ENCODE data around the gene SLCO4A1. TPM values are rescaled to one million over a fixed set of nuclear protein-coding genes. Genes with fewer than 3 reads are reported as not detected.
A peak's percentile ranks its signal among the peaks of the same experiment; 100 is the strongest.

The SLCO4A1 gene
- polyA plus RNA-seq, 4 donors: 2.5 to 8.6 (median 3.0) TPM

DNA sequence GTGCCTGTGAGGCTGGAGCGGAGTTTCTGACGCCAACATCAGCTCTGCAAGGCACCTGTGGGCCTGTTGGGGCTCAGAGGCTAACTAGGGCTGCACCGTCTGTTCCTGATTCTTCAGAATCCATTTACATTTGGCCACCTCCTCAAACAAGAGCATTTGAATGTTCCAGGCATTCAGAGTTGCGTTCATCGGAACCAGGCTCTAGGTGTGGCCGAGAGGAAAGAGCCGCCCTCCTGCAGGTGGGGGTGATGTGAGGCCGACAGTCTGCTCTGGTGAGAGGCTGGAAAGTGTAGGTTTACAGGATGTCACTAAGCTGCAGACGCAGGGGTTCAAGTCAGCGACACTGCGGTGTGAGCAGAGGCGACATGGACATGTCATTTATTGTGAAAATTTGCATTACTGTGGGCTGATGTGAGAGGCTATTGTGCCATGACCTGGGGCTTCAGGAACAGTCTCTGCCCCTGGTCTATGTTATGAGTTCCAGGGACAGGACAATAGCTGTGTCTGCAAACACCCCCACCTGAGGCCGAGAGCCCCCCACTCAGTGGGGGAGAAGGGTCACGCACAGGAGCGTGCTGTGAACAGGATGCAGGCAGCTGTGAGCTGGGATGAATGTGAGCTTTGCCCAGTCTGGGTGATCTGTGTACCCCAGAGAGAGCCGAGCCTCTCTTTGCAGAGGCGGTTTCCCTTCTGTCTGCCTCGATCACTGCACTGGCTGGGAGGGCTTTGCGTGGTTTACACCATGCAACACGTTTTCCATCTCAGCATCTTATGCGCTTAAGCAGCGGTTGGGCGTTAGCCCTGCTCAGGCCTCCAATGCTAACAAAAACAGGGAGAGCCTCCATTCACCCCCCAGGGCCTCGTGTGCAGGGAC, 21.1 kb downstream of the SLCO4A1 start:
- no peak for DNase-seq (ENCODE audit: low read depth in 4 of 4, low spot score in 3 of 4)

DNA sequence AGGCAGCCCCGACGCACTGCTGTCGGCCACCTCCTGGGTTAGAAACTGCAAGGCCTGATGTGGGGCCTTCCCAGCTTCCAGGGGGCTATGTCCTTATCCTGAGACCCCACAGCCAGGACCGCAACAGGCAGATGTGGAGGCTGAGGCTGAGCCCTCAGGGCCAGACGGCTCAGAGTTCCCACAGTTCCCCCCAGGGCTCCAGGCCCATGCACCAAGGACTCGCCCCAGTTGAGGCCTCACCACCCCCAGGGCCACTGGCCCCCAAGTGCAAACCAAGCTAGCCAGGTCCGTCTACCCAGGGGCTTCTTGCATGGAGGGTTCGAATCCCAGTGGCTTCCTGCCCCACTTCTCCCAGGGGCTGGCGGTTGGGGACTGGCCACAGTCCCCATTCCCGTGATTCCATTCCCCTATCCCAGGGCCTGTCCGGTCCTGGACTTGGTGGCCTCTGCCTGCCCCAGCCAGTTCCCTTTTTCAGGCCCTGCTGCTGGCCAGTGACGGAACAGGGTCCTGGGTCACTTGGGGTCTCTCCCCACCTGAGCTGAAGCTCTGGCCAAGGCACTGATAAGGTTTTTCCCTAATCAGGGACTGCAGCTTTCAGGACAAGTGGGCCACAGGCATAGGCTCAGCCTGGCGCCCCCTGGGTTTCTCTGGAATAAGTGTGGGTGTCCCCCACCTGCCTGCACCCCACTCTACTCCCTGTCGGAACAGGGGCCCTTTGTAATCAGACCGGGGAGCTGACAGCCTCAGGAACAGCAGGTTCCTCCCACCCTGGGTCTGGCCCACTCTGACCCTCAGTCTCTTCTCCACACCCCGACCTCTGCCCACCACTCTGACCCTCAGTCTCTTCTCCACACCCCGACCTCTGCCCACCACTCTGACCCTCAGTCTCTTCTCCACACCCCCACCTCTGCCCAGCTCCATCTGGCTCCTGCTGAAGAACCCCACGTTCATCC, 22.0 kb downstream of the SLCO4A1 start:
- DNase-seq (ENCODE audit: low read depth in 4 of 4, low spot score in 3 of 4): no peak

DNA sequence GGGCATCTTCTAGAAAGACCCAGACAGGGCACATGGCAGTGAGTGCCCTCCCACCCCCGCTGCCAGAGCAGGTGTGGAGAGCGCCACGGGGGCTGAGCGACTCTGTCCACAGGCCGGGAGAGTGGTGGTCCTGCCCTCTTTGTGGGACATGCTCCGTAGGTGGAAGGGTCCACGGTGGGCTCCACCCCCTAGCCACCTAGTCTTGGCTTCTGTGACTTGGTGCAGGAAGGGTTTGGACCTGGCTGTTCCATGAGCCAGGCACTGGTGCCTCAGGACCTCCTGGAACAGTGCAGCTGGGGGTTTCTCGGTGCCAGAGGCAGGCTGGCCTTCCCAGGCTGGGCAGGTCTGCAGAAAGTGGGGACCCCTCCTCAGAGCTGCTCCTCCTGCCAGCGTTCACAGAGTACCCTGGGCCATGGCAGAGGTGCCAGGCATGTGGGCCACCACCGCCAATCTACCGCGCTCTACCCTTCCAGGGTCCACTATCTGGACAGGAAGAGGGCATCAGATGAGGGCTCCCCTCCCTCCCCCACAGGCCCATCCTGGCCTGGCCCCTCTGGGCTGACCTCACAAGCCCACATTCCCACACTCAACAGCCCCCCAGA, 23.0 kb downstream of the SLCO4A1 start:
- no peak for DNase-seq (ENCODE audit: low read depth in 4 of 4, low spot score in 3 of 4)

DNA sequence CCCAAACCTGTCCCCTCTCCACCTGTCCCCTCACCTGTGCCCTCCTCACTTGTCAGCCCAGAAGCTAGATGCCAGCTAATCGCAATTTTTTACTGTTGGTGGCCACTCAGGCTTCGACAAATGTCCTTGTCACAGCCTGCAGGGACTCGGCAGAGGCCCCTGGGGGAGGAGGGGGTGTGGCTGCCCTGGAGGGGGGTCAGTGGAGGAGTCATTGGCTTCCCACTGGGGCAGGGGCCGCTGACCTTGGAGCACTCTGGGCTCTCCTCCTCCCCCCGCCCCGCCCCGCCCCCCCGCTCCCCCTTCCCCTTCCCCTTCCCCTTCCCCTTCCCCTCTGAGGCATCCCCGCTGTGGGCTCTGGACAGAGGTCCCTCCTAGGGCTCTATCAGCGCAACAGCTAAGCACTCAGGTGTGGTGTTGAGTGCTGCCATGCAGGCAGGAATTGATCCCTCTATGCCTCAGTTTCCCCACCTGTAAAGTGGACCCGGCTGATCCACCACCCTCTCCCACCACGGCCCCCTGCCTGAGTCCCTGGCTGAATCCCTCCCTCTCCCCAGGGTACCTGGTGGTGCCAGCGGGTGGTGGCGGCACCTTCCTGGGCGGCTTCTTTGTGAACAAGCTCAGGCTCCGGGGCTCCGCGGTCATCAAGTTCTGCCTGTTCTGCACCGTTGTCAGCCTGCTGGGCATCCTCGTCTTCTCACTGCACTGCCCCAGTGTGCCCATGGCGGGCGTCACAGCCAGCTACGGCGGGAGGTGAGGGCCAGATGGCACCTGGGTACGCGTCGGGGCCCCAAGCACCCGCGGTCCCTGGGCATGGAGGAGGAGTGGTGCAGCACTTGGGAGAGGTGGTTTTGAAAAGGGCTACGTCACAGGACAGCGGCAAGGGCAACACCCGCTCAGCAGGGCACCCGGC, 23.8 kb downstream of the SLCO4A1 start:
- no peak for DNase-seq (ENCODE audit: low read depth in 4 of 4, low spot score in 3 of 4)

DNA sequence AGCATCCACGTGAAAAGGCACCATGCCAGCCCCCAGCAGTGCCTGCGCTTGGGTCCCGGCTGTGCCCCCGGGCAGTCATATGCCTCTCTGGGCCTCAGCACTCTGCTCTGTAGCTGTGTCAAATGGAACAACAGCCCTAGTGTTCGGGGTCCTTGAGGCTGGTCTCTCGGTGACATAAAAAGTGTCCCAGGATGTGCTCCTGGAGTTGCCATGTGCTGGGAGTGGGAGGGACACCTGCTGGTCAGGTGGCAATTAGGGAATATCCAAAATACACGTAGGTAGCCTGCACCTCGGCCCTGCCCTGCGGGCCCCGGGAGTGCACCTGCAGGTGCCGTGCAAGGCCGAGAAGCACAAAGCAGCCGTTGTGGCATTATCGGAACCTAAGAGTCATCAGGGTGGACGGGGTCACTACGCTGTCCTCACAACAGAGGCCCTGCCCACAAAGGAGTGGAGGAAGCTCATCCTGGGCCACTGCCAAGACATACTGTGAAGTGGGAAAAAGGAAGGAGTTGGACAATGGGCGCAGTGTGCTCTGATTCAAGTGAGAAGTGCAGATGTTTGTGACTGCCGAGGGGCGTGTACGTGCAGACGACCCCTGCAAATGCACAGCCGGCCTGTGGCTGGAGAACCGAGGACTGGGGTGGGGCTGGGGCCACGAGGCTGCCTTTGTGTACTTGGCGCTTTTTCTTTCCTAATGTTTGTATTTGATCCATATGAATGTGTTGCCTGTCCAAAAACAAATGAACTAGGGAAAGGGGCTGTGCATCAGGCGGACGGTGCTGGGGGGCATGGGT, 24.6 kb downstream of the SLCO4A1 start:
- no peak for DNase-seq (ENCODE audit: low read depth in 4 of 4, low spot score in 3 of 4)

DNA sequence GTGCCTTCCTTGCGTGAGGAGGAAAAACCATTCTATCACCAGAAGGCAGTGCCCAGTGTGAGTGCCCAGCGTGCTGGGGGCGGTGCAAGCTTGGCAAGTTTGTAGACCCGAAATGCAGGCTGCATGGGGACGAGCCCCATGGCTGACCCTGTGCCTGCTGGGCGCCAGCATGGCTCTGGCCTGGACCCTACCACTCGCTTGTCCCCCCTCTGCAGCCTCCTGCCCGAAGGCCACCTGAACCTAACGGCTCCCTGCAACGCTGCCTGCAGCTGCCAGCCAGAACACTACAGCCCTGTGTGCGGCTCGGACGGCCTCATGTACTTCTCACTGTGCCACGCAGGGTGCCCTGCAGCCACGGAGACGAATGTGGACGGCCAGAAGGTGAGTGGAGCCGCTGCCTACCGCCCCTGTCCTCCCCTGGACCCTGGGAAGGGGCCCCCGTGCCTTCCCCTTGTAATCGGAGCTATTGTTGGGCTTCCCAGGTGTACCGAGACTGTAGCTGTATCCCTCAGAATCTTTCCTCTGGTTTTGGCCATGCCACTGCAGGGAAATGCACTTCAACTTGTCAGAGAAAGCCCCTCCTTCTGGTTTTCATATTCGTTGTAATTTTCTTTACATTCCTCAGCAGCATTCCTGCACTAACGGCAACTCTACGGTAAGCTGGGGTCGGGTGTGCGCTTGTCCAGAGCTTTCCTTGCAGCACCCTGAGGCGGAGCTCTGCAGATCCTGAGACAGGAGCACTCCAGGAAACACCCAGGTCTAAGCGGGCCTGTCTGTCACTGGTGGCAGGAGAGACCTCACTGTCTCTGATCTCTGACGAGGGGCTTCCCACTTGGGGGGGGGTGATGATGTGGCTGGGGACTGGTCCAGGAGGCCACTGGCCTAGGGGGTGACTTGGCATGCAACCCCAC, 25.5 kb downstream of the SLCO4A1 start:
- DNase-seq (ENCODE audit: low read depth in 4 of 4, low spot score in 3 of 4): no peak

DNA sequence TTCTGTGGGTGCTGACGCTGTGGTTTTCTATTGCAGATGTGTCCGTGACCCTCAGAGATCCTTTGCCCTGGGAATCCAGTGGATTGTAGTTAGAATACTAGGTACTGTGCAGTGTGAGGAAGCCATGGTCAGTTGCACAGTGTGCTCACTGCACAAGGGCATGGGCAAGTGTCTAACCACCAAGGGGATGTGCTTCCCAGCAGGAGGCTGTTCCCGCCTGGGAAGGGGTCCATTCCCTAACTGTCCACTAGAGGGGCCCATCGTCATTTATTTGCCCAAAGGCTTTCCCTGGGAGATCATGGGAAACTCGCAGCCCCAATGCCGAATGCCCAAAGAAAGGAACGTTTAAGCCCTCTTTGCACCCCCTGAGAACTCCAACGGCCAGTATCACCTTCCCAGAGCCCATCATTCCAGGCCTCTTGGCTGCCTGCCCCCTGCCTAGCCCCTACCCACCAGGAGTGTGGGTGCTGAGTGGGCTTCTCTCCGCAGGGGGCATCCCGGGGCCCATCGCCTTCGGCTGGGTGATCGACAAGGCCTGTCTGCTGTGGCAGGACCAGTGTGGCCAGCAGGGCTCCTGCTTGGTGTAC, 26.2 kb downstream of the SLCO4A1 start:
- DNase-seq (ENCODE audit: low read depth in 4 of 4, low spot score in 3 of 4): peak; percentile 54 to 75 (median 66)

DNA sequence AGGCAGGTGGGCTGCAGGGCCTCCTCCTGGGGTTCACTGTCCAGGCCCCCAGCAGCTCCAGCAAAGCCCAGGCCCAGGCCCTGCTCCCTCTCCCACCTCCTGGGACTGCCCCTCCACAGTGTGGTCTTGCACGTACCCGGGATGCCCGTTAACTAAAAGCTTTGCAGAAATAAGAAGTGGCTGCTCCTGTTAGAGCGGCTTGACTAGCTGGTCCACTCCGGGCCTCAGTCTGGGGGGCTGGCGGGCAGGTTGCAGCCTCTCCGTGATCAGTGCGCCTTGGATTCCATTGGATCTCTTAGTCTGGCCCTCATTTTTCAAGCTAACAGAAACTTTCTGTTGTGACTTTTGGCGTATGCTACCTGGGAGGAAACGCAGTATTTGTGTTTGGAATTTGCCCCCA, 26.9 kb downstream of the SLCO4A1 start:
- no peak for DNase-seq (ENCODE audit: low read depth in 4 of 4, low spot score in 3 of 4)

DNA sequence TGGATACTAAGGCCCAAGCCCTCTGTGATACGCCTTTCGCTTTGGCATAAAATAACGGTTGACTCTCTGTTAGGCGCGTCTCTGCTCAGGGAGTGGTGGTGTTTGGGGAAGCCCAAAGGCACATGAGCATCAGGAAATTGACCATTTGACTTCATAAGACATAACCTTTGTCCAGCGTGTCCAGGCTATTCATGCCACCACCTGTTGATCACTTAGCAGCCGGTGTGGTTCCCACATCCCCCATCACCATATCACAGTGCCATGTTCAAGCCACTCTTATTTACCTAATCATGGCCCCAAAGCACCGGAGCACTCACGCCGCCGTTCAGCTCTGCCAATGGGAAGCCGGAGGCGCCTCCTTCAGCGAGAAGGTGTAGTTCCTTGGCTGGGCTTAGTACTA, 27.9 kb downstream of the SLCO4A1 start:
- no peak for DNase-seq (ENCODE audit: low read depth in 4 of 4, low spot score in 3 of 4)

DNA sequence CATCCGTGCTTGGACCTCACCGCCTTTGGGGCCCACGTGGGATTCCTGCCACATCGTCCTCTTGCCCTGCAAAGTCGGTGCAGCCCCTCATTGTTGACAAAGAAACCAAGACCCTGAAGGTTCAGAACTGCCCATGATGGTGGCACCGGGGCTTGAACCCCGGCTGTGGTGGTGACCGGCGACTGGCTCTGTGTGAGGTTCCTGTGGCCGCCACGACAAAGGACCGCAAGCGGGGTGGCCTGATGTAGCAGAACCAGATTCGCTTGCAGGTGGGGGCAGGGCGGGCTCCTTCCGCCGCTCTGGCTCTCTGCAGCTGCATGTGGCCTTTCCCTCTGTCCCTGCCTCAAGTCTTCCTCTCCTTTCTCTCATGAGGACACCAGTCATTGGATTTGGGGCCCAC, 28.7 kb downstream of the SLCO4A1 start:
- no peak for DNase-seq (ENCODE audit: low read depth in 4 of 4, low spot score in 3 of 4)

DNA sequence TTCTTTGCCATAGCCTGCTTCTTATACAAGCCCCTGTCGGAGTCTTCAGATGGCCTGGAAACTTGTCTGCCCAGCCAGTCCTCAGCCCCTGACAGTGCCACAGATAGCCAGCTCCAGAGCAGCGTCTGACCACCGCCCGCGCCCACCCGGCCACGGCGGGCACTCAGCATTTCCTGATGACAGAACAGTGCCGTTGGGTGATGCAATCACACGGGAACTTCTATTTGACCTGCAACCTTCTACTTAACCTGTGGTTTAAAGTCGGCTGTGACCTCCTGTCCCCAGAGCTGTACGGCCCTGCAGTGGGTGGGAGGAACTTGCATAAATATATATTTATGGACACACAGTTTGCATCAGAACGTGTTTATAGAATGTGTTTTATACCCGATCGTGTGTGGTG, 29.5 kb downstream of the SLCO4A1 start:
- DNase-seq (ENCODE audit: low read depth in 4 of 4, low spot score in 3 of 4): no peak

DNA sequence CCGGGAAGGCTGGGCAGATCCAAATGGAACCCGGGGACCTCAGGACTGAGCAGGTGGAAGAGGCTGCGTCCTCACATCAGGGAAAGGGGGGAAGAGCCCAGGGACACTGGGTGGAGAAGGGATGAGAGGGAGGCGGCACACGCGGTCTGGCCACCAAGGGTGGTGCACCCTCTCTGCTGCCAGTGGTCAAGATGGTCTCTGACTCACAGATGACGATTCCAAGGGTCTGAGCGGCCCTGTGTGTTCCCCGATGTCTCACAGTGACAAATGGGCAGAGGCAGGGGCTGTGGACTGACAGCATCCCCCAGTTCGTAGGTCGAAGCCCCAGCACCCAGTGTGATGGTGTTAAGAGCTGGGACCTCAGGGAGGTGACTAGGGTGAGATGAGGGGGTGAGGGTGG, 32.1 kb downstream of the SLCO4A1 start:
- DNase-seq (ENCODE audit: low read depth in 4 of 4, low spot score in 3 of 4): no peak

DNA sequence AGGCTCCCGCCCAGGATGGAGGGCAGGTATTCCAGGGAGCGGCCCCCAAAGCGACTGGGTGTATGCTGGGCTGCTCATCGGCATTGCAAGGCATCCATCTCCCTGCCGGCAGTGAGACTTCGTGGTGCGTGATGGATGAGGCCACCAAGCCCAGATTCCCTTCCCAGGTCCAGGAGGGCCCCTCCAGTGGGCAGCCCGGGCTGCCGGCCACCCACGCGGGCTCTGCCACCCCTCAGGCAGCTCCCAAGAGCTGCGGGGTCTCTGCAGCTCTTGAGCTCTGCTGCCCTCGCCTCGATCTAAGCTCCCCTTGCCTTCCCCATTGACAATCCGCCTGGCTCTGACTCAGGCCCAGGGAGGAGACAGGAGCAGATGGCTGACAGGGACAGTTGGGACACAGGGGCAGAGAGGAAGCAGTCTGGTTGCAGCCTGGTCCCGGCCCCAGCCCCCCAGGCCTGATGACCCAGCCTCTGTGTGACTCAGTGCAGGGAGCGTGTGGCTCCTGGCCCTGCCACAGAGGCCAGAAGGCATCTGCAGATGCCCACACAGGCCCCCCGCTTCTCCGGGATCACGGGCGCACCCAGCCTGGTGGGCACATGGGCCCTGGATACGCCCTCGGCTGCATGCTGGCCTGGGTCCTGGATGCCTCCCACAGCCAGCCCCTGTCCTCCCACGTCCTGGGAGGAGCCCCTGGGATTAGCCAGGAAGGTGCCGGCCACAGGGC, 33.0 kb downstream of the SLCO4A1 start:
- no peak for DNase-seq (ENCODE audit: low read depth in 4 of 4, low spot score in 3 of 4)

DNA sequence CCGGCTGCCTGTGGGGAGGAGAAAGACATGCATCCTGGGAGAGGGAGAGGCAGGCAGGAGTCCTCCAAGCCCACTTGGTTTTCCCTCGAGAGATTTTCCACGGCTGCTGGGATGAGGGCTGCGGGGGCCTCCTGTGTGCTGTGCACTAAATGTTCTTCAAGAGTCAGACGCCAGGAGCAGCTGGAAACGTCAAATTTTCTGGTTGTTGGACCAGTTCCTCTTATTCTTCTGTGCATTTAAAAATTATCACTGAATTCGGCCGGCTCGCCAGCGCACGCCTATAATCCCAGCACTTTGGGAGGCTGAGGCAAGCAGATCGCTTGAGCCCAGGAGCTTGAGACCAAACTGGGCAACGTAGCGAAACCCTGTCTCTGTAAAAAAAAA, 33.6 kb downstream of the SLCO4A1 start:
- DNase-seq (ENCODE audit: low read depth in 4 of 4, low spot score in 3 of 4): no peak

DNA sequence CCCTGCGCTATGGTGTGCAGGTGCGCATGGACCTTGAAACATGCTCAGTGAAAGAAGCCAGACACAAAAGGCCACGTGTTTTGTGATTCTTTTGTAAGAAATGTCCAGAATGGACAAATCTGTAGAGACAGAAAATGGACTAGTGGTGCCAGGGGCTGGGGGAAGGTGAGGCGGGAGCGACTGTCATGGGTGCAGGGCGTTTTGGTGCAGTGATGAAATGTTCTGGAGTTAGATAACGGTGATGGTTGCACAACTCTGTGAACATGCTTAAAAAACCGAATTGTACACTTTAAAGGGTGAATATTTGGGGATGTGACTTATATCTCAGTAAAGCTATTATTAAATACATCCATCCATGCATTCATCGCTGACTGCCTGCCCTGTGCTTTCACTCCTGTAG, 34.7 kb downstream of the SLCO4A1 start:
- no peak for DNase-seq (ENCODE audit: low read depth in 4 of 4, low spot score in 3 of 4)

DNA sequence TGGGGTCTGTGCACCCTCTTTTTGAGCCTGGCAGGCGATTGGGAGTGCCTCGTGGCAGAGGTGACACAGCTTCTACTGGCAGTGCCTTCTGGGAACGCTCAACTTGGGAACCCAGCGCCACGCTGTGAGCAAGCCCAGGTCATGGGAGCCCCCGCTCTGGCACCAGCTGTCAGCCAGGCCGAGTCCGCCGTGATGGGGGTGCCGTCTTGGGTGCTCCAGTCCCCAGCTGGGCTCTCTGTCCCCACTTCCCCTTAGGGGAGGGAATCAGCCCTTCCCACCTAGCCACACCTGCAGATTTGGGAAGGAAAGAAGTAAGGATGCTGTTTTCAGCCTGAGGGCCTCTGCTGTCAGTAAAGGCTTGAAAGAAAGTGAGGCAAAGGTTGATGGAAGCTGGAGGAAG, 35.4 kb downstream of the SLCO4A1 start:
- no peak for DNase-seq (ENCODE audit: low read depth in 4 of 4, low spot score in 3 of 4)

DNA sequence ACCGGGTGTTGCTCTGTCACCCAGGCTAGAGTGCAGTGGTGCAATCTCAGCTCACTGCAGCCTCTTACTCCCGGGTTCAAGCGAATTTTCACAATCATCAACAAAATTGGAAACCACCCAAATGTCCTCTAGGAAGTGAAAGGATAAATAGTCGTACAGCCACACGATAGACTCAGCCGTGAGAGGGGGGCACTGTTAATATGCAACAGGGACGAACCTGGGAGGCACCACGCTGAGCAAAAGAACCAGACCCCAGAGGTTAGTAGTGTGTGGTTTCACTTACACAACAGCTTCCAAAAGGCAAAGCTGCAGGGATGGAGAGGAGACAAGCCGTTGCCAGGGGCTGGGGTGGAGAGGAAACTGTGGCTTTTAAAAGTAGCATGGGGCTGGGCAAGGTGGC, 36.2 kb downstream of the SLCO4A1 start:
- DNase-seq (ENCODE audit: low read depth in 4 of 4, low spot score in 3 of 4): no peak

Measured in right renal pelvis (tissue), 4 donors.